ENCODE data around the gene GCN1.

- no peak for TF ChIP-seq EZH2 (IDR thresholded peaks at IDR 0.05)
- no peak for TF ChIP-seq POLR2AphosphoS5 (IDR thresholded peaks at IDR 0.05; ENCODE audit: borderline replicate concordance, low read depth, low read length)
- TF ChIP-seq FOXP2 (optimal IDR thresholded peaks at IDR 0.05; ENCODE audit: control extremely low read depth, extremely low read length, insufficient read depth): no peak
These were observed 44.4 kb upstream of the GCN1 start for GRCh38 chr12:120238839-120239445.

Data from SK-N-MC (cell line).